Measurements from ENCODE around the gene PAPSS1. TPM values are rescaled to one million over a fixed set of nuclear protein-coding genes. Genes with fewer than 3 reads are reported as not detected.

PAPSS1 gene
- total RNA-seq, 4 donors from 2014 or later = 40.4 to 80.8 (median 49.5) TPM

- WGBS, 2 donors = 30 to 36% methylated on average over 2 of the region's 2 CpGs
- Histone ChIP-seq H3K4me3 (no peak overlapping the region), H3K4me1 (peaks cover 0 to 13% (median 0%) of the 10 kb centered on the region in 4 donors), H3K36me3 (no peaks in the 10 kb centered on the region), H3K9me3 (no peaks in the 10 kb centered on the region), H3K27me3 (no peaks in the 10 kb centered on the region), H3K27ac (no peak overlapping the region)
- TF ChIP-seq EP300 (IDR thresholded peaks at IDR 0.05) (no peak), POLR2A (IDR thresholded peaks at IDR 0.05) (no peak)
- no peak for DNase-seq (ENCODE audit: low spot score in 2 of 2)
Observed at GRCh38 chr4:107600436-107600835, 119.6 kb downstream of the PAPSS1 start.

GRCh38 chr4:107599841-107600240 is 120.2 kb downstream of the PAPSS1 start:
- WGBS, 2 donors = 67 to 75% methylated on average over 3 of the region's 3 CpGs
- no peaks in the 10 kb centered on the region for H3K27me3 ChIP-seq
- no peak overlapping the region for H3K4me3 ChIP-seq
- no peak for DNase-seq (ENCODE audit: low spot score in 2 of 2)
- no peak overlapping the region for H3K27ac ChIP-seq
- H3K36me3 ChIP-seq = no peaks in the 10 kb centered on the region
- no peaks in the 10 kb centered on the region for H3K9me3 ChIP-seq
- peaks cover 0 to 13% (median 0%) of the 10 kb centered on the region in 4 donors for H3K4me1 ChIP-seq
- TF ChIP-seq EP300 (IDR thresholded peaks at IDR 0.05) = no peak
- no peak for TF ChIP-seq CTCF (IDR thresholded peaks at IDR 0.05)
- TF ChIP-seq POLR2A (IDR thresholded peaks at IDR 0.05) = no peak

GRCh38 chr4:107593230-107593629 is 126.8 kb downstream of the PAPSS1 start:
- peaks cover 0 to 3% (median 0%) of the 10 kb centered on the region in 3 donors for H3K36me3 ChIP-seq
- no peak overlapping the region for H3K4me3 ChIP-seq
- H3K27ac ChIP-seq = no peak overlapping the region
- WGBS, 2 donors = 70 to 76% methylated on average over 1 of the region's 1 CpG
- TF ChIP-seq CTCF (IDR thresholded peaks at IDR 0.05) (no peak), EP300 (IDR thresholded peaks at IDR 0.05) (no peak), POLR2A (IDR thresholded peaks at IDR 0.05) (no peak)
- H3K27me3 ChIP-seq = no peaks in the 10 kb centered on the region
- no peak for DNase-seq (ENCODE audit: low spot score in 2 of 2)
- H3K9me3 ChIP-seq = peaks cover 0 to 32% (median 8%) of the 10 kb centered on the region in 4 donors
- H3K4me1 ChIP-seq = no peaks in the 10 kb centered on the region

- Histone ChIP-seq H3K4me3 (no peak overlapping the region), H3K36me3 (peaks cover 0 to 3% (median 0%) of the 10 kb centered on the region in 3 donors), H3K9me3 (peaks cover 0 to 36% (median 8%) of the 10 kb centered on the region in 4 donors), H3K27ac (no peak overlapping the region), H3K4me1 (no peaks in the 10 kb centered on the region), H3K27me3 (no peaks in the 10 kb centered on the region)
- no peak for DNase-seq (ENCODE audit: low spot score in 2 of 2)
- TF ChIP-seq EP300 (IDR thresholded peaks at IDR 0.05) = no peak
- no peak for TF ChIP-seq POLR2A (IDR thresholded peaks at IDR 0.05)
- no peak for TF ChIP-seq CTCF (IDR thresholded peaks at IDR 0.05)
- WGBS, 2 donors = 42 to 50% methylated on average over 2 of the region's 2 CpGs
Observed at GRCh38 chr4:107592519-107592918, 127.5 kb downstream of the PAPSS1 start.

GRCh38 chr4:107589269-107589668 is 130.8 kb downstream of the PAPSS1 start:
- no peaks in the 10 kb centered on the region for H3K27me3 ChIP-seq
- TF ChIP-seq CTCF (IDR thresholded peaks at IDR 0.05) = no peak
- TF ChIP-seq EP300 (IDR thresholded peaks at IDR 0.05) = no peak
- no peak for TF ChIP-seq POLR2A (IDR thresholded peaks at IDR 0.05)
- peaks cover 0 to 49% (median 8%) of the 10 kb centered on the region in 4 donors for H3K9me3 ChIP-seq
- DNase-seq (ENCODE audit: low spot score in 2 of 2) = no peak
- H3K4me3 ChIP-seq = no peak overlapping the region
- peaks cover 0 to 3% (median 0%) of the 10 kb centered on the region in 3 donors for H3K36me3 ChIP-seq
- H3K27ac ChIP-seq = no peak overlapping the region
- H3K4me1 ChIP-seq = no peaks in the 10 kb centered on the region

- DNase-seq (ENCODE audit: low spot score in 2 of 2) = no peak
- Histone ChIP-seq H3K36me3 (peaks cover 0 to 3% (median 0%) of the 10 kb centered on the region in 3 donors), H3K27me3 (no peaks in the 10 kb centered on the region), H3K9me3 (peaks cover 0 to 50% (median 8%) of the 10 kb centered on the region in 4 donors), H3K27ac (no peak overlapping the region), H3K4me1 (no peaks in the 10 kb centered on the region), H3K4me3 (no peak overlapping the region)
- TF ChIP-seq CTCF (IDR thresholded peaks at IDR 0.05) (no peak), POLR2A (IDR thresholded peaks at IDR 0.05) (no peak)
- 37 to 39% methylated on average over 4 of the region's 4 CpGs for WGBS, 2 donors
Observed at GRCh38 chr4:107586371-107586770, 133.7 kb downstream of the PAPSS1 start.

Measured in tibial nerve (tissue), 4 donors.